Measurements from ENCODE around the gene ESR2. TPM values are rescaled to one million over a fixed set of nuclear protein-coding genes. Genes with fewer than 3 reads are reported as not detected.

ESR2 gene
- polyA plus RNA-seq, 1 of the 3 experiments (the other 2 are of a cell fraction) = 0.03 TPM

GRCh38 chr14:64201296-64201695, 92.9 kb downstream of the ESR2 start:
- no peak overlapping the region for H3K4me3 ChIP-seq (ENCODE audit: low read depth in 2 of 2, low read length in 1 of 2)
- POLR2A ChIA-PET = no interaction called here
- H4K20me1 ChIP-seq (ENCODE audit: insufficient read depth) = no peaks in the 10 kb centered on the region
- 87% methylated on average over 7 of the region's 7 CpGs for WGBS (ENCODE audit: low lambda C conversion rate)
- H3K9me3 ChIP-seq = no peaks in the 10 kb centered on the region
- CTCF ChIA-PET = interaction anchor here (0.6 to 1.3 kb wide), 4 partner anchors 15 to 310 kb away, joined by 3 read pairs; no protein-coding TSS in a partner anchor
- H3K9me2 ChIP-seq = no peaks in the 10 kb centered on the region
- H3K4me2 ChIP-seq = no peak overlapping the region
- H3F3A ChIP-seq (replicated peaks; ENCODE audit: insufficient read depth) = no peaks in the 10 kb centered on the region
- H3K36me3 ChIP-seq (replicated peaks in 1 of 2; ENCODE audit: control insufficient read depth in 1 of 2, insufficient read depth in 2 of 2, low read length in 1 of 2) = no peaks in the 10 kb centered on the region
- no peak overlapping the region for H3K9ac ChIP-seq
- H3K27me3 ChIP-seq (ENCODE audit: insufficient read depth) = no peaks in the 10 kb centered on the region
- DNase-seq = no peak
- H2AFZ ChIP-seq (ENCODE audit: low read depth) = no peak overlapping the region
- H3K4me1 ChIP-seq (ENCODE audit: control insufficient read depth in 1 of 2, insufficient read depth in 2 of 2, low read depth in 1 of 2, low read length in 1 of 2) = peaks cover 0 to 14% of the 10 kb centered on the region in 2 experiments; a peak in 3 of 4 replicates
- no peak overlapping the region for H3K27ac ChIP-seq (ENCODE audit: low read depth in 2 of 2, low read length in 1 of 2)
- TF ChIP-seq RFX5 (IDR thresholded peaks at IDR 0.05; ENCODE audit: low read length) = no peak
- TF ChIP-seq JUND (IDR thresholded peaks at IDR 0.05) = no peak
- no peak for TF ChIP-seq IRF3 (IDR thresholded peaks at IDR 0.05; ENCODE audit: low read depth, low read length)
- TF ChIP-seq FOSL2 (IDR thresholded peaks at IDR 0.05; ENCODE audit: borderline replicate concordance, low read depth) = no peak
- no peak for TF ChIP-seq ELF1 (IDR thresholded peaks at IDR 0.05)
- no peak for TF ChIP-seq MXI1 (IDR thresholded peaks at IDR 0.05; ENCODE audit: low read depth, low read length)
- TF ChIP-seq EP300 (IDR thresholded peaks at IDR 0.05; ENCODE audit: borderline replicate concordance in 1 of 2, low read depth in 1 of 2, low read length in 1 of 2) = no peak
- no peak for TF ChIP-seq RXRA (IDR thresholded peaks at IDR 0.05; ENCODE audit: borderline replicate concordance, low read depth)
- no peak for TF ChIP-seq PBX3 (IDR thresholded peaks at IDR 0.05)
- no peak for TF ChIP-seq RAD21 (IDR thresholded peaks at IDR 0.05; ENCODE audit: low read length)
- no peak for TF ChIP-seq POLR2AphosphoS5 (IDR thresholded peaks at IDR 0.05; ENCODE audit: low read depth, low read length)
- TF ChIP-seq GATA2 (CRISPR knock-in tag; IDR thresholded peaks at IDR 0.05) = no peak
- no peak for TF ChIP-seq EZH2phosphoT487 (IDR thresholded peaks at IDR 0.05; ENCODE audit: borderline replicate concordance, low read depth)
- no peak for TF ChIP-seq MEF2A (IDR thresholded peaks at IDR 0.05; ENCODE audit: borderline replicate concordance, low read depth)
- TF ChIP-seq TAF1 (IDR thresholded peaks at IDR 0.05; ENCODE audit: borderline replicate concordance, low read depth, low read length) = no peak
- no peaks in the 10 kb centered on the region for H3K79me2 ChIP-seq (ENCODE audit: insufficient read depth)

GRCh38 chr14:64200170-64200569, 94.0 kb downstream of the ESR2 start:
- no peak overlapping the region for H3K9ac ChIP-seq
- no peak for TF ChIP-seq TEAD4 (IDR thresholded peaks at IDR 0.05; ENCODE audit: borderline replicate concordance, insufficient read depth)
- no peak for TF ChIP-seq ELF1 (IDR thresholded peaks at IDR 0.05)
- TF ChIP-seq USF1 (IDR thresholded peaks at IDR 0.05; ENCODE audit: borderline replicate concordance, low read depth) = no peak
- TF ChIP-seq GATA2 (CRISPR knock-in tag; IDR thresholded peaks at IDR 0.05) = no peak
- no peak for TF ChIP-seq RFX5 (IDR thresholded peaks at IDR 0.05; ENCODE audit: low read length)
- no peak for TF ChIP-seq ZBTB33 (IDR thresholded peaks at IDR 0.05; ENCODE audit: borderline replicate concordance, low read depth)
- TF ChIP-seq POLR2AphosphoS5 (IDR thresholded peaks at IDR 0.05; ENCODE audit: low read depth, low read length) = no peak
- TF ChIP-seq REST (IDR thresholded peaks at IDR 0.05; ENCODE audit: low read depth, low read length) = no peak
- TF ChIP-seq RAD21 (IDR thresholded peaks at IDR 0.05; ENCODE audit: low read length) = no peak
- no peak for TF ChIP-seq EP300 (IDR thresholded peaks at IDR 0.05; ENCODE audit: borderline replicate concordance in 1 of 2, low read depth in 1 of 2, low read length in 1 of 2)

More at GRCh38 chr14:64200170-64200569, 94.0 kb downstream of the ESR2 start:
- peaks cover 0 to 14% of the 10 kb centered on the region in 2 experiments; a peak in 3 of 4 replicates for H3K4me1 ChIP-seq (ENCODE audit: control insufficient read depth in 1 of 2, insufficient read depth in 2 of 2, low read depth in 1 of 2, low read length in 1 of 2)
- ChIA-PET POLR2A (no interaction called here), CTCF (interaction anchor here (0.7 to 1.4 kb wide), 5 partner anchors 22 to 190 kb away, joined by 3 read pairs; no protein-coding TSS in a partner anchor)
- H2AFZ ChIP-seq (ENCODE audit: low read depth) = no peak overlapping the region
- no peaks in the 10 kb centered on the region for H3K9me3 ChIP-seq
- H3K79me2 ChIP-seq (ENCODE audit: insufficient read depth) = no peaks in the 10 kb centered on the region
- no peaks in the 10 kb centered on the region for H3K36me3 ChIP-seq (replicated peaks in 1 of 2; ENCODE audit: control insufficient read depth in 1 of 2, insufficient read depth in 2 of 2, low read length in 1 of 2)
- no peaks in the 10 kb centered on the region for H3F3A ChIP-seq (replicated peaks; ENCODE audit: insufficient read depth)
- H3K4me2 ChIP-seq = no peak overlapping the region
- H3K27ac ChIP-seq (ENCODE audit: low read depth in 2 of 2, low read length in 1 of 2) = no peak overlapping the region
- H3K4me3 ChIP-seq (ENCODE audit: low read depth in 2 of 2, low read length in 1 of 2) = no peak overlapping the region
- H3K27me3 ChIP-seq (ENCODE audit: insufficient read depth) = no peaks in the 10 kb centered on the region
- no peaks in the 10 kb centered on the region for H4K20me1 ChIP-seq (ENCODE audit: insufficient read depth)
- WGBS (ENCODE audit: low lambda C conversion rate) = 88% methylated on average over 2 of the region's 4 CpGs
- DNase-seq = no peak
- H3K9me2 ChIP-seq = no peaks in the 10 kb centered on the region

Data from SK-N-SH (cell line).